ENCODE results near the gene DNAJC9. TPM values are rescaled to one million over a fixed set of nuclear protein-coding genes. Genes with fewer than 3 reads are reported as not detected.

Gene DNAJC9, protein sequence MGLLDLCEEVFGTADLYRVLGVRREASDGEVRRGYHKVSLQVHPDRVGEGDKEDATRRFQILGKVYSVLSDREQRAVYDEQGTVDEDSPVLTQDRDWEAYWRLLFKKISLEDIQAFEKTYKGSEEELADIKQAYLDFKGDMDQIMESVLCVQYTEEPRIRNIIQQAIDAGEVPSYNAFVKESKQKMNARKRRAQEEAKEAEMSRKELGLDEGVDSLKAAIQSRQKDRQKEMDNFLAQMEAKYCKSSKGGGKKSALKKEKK
- 42.7 and 56.3 TPM in 2 replicates for polyA plus RNA-seq (2011; rRNA removed)
- polyA plus RNA-seq (2012; cell fraction: cytosol; rRNA removed), result 36.9 and 38.5 TPM in 2 replicates
- polyA plus RNA-seq (2012; cell fraction: nucleus; rRNA removed), result 26.2 and 32.9 TPM in 2 replicates
- polyA plus RNA-seq (2017; fragmentation: RNase III; extraction: RNeasy Plus Mini Kit Qiagen cat#74134 plus additional on column Dnase treatment), result 45.6 to 47.4 TPM (median 46.0 TPM) in 3 replicates
- 24.2 and 27.7 TPM in 2 replicates for polyA minus RNA-seq (2011; rRNA and poly(A)+ RNA removed)

DNA sequence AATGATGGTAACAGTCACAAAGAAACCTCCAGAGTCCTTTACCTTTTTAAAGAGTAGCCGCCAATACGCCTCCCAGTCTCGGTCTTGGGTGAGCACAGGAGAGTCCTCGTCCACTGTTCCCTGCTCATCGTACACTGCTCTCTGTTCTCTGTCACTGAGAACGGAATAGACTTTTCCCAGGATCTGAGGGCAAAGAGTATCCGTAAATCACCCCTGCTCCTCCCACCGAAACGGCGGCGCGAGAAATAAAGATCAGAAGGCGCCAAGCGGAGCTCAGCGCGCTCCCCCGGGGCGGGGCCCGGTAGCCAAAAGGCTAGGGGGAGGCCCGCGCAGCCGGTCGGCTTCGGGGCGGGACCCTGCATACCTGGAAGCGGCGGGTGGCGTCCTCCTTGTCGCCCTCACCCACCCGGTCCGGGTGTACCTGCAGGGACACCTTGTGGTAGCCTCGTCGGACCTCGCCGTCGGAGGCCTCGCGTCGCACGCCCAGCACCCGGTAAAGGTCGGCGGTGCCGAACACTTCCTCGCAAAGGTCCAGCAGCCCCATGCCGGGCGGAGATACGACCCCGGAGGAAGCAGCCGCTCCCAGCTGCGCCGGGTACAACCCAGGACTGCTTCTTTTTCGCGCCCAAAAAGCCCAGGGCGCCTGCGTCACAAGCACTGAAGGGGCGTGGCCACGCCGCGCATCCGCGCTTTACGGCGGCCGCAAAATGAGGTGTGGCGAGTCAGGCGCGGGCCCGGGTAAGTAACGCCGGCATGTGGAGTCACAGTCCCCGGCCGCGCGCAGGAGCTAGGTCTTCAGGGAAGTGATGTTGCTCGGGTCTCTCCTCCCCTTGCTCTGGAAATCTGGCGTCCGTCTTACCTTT, at the start of gene DNAJC9:
Gene DNAJC9 (minus strand): TSS at position 610 of the 863 bp plus-strand sequence. CDS start 66 bp downstream, at position 544.
- peak within 1 kb of the TSS; percentile 78 for H3K4me3 ChIP-seq
- H3K4me1 ChIP-seq, result peaks cover 36% of the 10 kb centered on the region
- H3K27ac ChIP-seq, result peak within 1 kb of the TSS; percentile 88 to 89
- peak within 1 kb of the TSS; percentile 87 for H3K4me2 ChIP-seq
- DNase-seq (ENCODE audit: low read depth in 1 of 2, low spot score in 1 of 2) (peak; percentile 91 to 98), ATAC-seq (peak; percentile 89 to 91), FAIRE-seq (no peak)
- 2% methylated on average over 39 of the region's 78 CpGs for WGBS (ENCODE audit: missing lambda C conversion rate)
- ChIA-PET POLR2A (interaction anchor here (0.6 to 2.1 kb wide), 20 partner anchors 9 to 379 kb away, joined by 3 to 15 read pairs (median 4); partner anchors contain the start of genes ANXA7, CFAP70, ECD and FAM149B1), CTCF (interaction anchor here (1.6 to 1.7 kb wide), 3 partner anchors 9 to 78 kb away, joined by 4 to 10 read pairs (median 5); no protein-coding TSS in a partner anchor)
- H3K9me3 ChIP-seq, result no peaks in the 10 kb centered on the region
- TF ChIP-seq HEYL (CRISPR knock-in tag; IDR thresholded peaks at IDR 0.05), result no peak
- no peak for TF ChIP-seq ZNF302 (CRISPR knock-in tag; IDR thresholded peaks at IDR 0.05)
- TF ChIP-seq ZFP36 (IDR thresholded peaks at IDR 0.05; ENCODE audit: borderline replicate concordance, partially characterized antibody), result no peak
- peak; percentile 85; the same call in 1 of the 2 replicates for TF ChIP-seq TFCP2L1 (CRISPR knock-in tag; IDR thresholded peaks at IDR 0.05)
- TF ChIP-seq, protein P1, sequence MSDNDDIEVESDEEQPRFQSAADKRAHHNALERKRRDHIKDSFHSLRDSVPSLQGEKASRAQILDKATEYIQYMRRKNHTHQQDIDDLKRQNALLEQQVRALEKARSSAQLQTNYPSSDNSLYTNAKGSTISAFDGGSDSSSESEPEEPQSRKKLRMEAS (IDR thresholded peaks at IDR 0.05), result peak; percentile 96
- TF ChIP-seq MAFK (IDR thresholded peaks at IDR 0.05; ENCODE audit: partially characterized antibody), result no peak
- no peak for TF ChIP-seq ESRRA (IDR thresholded peaks at IDR 0.05; ENCODE audit: borderline replicate concordance, low read length)
- TF ChIP-seq NPAS2 (CRISPR knock-in tag; IDR thresholded peaks at IDR 0.05; ENCODE audit: borderline replicate concordance), result no peak
- TF ChIP-seq, protein P2, sequence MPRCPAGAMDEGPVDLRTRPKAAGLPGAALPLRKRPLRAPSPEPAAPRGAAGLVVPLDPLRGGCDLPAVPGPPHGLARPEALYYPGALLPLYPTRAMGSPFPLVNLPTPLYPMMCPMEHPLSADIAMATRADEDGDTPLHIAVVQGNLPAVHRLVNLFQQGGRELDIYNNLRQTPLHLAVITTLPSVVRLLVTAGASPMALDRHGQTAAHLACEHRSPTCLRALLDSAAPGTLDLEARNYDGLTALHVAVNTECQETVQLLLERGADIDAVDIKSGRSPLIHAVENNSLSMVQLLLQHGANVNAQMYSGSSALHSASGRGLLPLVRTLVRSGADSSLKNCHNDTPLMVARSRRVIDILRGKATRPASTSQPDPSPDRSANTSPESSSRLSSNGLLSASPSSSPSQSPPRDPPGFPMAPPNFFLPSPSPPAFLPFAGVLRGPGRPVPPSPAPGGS (IDR thresholded peaks at IDR 0.05), result peak; percentile 92; the same call in 2 of the 3 replicates
- TF ChIP-seq HDAC2 (IDR thresholded peaks at IDR 0.05), result no peak
- TF ChIP-seq ZSCAN20 (CRISPR knock-in tag; IDR thresholded peaks at IDR 0.05), result no peak
- TF ChIP-seq POLR2A (IDR thresholded peaks at IDR 0.05; ENCODE audit: low read length), result peak; percentile 85
- no peak for TF ChIP-seq ZC3H11A (IDR thresholded peaks at IDR 0.05)
- TF ChIP-seq, protein P3, sequence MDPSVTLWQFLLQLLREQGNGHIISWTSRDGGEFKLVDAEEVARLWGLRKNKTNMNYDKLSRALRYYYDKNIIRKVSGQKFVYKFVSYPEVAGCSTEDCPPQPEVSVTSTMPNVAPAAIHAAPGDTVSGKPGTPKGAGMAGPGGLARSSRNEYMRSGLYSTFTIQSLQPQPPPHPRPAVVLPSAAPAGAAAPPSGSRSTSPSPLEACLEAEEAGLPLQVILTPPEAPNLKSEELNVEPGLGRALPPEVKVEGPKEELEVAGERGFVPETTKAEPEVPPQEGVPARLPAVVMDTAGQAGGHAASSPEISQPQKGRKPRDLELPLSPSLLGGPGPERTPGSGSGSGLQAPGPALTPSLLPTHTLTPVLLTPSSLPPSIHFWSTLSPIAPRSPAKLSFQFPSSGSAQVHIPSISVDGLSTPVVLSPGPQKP (IDR thresholded peaks at IDR 0.05; ENCODE audit: low read depth, low read length), result no peak
- TF ChIP-seq CHD4 (IDR thresholded peaks at IDR 0.05; ENCODE audit: borderline replicate concordance), result no peak
- no peak for TF ChIP-seq MAZ (IDR thresholded peaks at IDR 0.05; ENCODE audit: borderline replicate concordance, low read depth, low read length)
- no peak for TF ChIP-seq SMC3 (IDR thresholded peaks at IDR 0.05)
- no peak for TF ChIP-seq RFX5 (IDR thresholded peaks at IDR 0.05)
- no peak for TF ChIP-seq EHMT2 (IDR thresholded peaks at IDR 0.05; ENCODE audit: low read depth)
- no peak for TF ChIP-seq CBX8 (IDR thresholded peaks at IDR 0.05)
- TF ChIP-seq, protein P4, sequence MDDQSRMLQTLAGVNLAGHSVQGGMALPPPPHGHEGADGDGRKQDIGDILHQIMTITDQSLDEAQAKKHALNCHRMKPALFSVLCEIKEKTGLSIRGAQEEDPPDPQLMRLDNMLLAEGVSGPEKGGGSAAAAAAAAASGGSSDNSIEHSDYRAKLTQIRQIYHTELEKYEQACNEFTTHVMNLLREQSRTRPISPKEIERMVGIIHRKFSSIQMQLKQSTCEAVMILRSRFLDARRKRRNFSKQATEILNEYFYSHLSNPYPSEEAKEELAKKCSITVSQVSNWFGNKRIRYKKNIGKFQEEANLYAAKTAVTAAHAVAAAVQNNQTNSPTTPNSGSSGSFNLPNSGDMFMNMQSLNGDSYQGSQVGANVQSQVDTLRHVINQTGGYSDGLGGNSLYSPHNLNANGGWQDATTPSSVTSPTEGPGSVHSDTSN (IDR thresholded peaks at IDR 0.05), result no peak; the same call in none of the 2 replicates
- no peak for TF ChIP-seq NR3C1 (IDR thresholded peaks at IDR 0.05)
- peak; percentile 42; the same call in 1 of the 2 replicates for TF ChIP-seq RARB (CRISPR knock-in tag; IDR thresholded peaks at IDR 0.05)
- TF ChIP-seq CHD2 (IDR thresholded peaks at IDR 0.05; ENCODE audit: low read length, partially characterized antibody), result no peak
- TF ChIP-seq, protein P5, sequence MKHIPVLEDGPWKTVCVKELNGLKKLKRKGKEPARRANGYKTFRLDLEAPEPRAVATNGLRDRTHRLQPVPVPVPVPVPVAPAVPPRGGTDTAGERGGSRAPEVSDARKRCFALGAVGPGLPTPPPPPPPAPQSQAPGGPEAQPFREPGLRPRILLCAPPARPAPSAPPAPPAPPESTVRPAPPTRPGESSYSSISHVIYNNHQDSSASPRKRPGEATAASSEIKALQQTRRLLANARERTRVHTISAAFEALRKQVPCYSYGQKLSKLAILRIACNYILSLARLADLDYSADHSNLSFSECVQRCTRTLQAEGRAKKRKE (CRISPR knock-in tag; IDR thresholded peaks at IDR 0.05; ENCODE audit: low read depth), result peak; percentile 40; the same call in 1 of the 2 replicates
- TF ChIP-seq HOXB13 (CRISPR knock-in tag; IDR thresholded peaks at IDR 0.05; ENCODE audit: low read depth), result no peak
- TF ChIP-seq MYC (IDR thresholded peaks at IDR 0.05; ENCODE audit: borderline replicate concordance, low read length), result peak; percentile 94
- TF ChIP-seq, protein P6, sequence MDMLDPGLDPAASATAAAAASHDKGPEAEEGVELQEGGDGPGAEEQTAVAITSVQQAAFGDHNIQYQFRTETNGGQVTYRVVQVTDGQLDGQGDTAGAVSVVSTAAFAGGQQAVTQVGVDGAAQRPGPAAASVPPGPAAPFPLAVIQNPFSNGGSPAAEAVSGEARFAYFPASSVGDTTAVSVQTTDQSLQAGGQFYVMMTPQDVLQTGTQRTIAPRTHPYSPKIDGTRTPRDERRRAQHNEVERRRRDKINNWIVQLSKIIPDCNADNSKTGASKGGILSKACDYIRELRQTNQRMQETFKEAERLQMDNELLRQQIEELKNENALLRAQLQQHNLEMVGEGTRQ (IDR thresholded peaks at IDR 0.05), result no peak; the same call in 1 of the 2 replicates
- TF ChIP-seq CEBPB (IDR thresholded peaks at IDR 0.05), result peak in 1 of 2 experiments; percentile 17; a peak in 1 of 4 replicates
- TF ChIP-seq BHLHE40 (IDR thresholded peaks at IDR 0.05; ENCODE audit: low read depth, low read length), result no peak
- 0 out of 2 replicates have a peak, but pooled peaks have one; percentile 51 for TF ChIP-seq HOXB5 (CRISPR knock-in tag; IDR thresholded peaks at IDR 0.05)
- peak; percentile 6; the same call in 1 of the 2 replicates for TF ChIP-seq PHF8 (IDR thresholded peaks at IDR 0.05; ENCODE audit: borderline replicate concordance, low read depth)
- peak; percentile 51; the same call in 1 of the 2 replicates for TF ChIP-seq POLR2AphosphoS2 (conservative IDR thresholded peaks at IDR 0.05; ENCODE audit: low read length)

All from A549 (cell line).